ENCODE results near the gene FOXI1. TPM values are rescaled to one million over a fixed set of nuclear protein-coding genes. Genes with fewer than 3 reads are reported as not detected.

FOXI1 gene
- total RNA-seq, 1 experiment from 2014 or later, result 0.44 TPM

GRCh38 chr5:170082701-170083100 is 23.0 kb upstream of the FOXI1 start:
- no peaks in the 10 kb centered on the region for H3K9me3 ChIP-seq (ENCODE audit: control insufficient read depth, insufficient read depth, low read depth, low read length)
- POLR2A ChIA-PET, result no interaction called here
- DNase-seq (ENCODE audit: low read depth, low spot score) (no peak), ATAC-seq (no peak)
- no peak overlapping the region for H3K27ac ChIP-seq (ENCODE audit: low read length)
- H3K27me3 ChIP-seq (ENCODE audit: control insufficient read depth, insufficient read depth, low read length), result no peaks in the 10 kb centered on the region
- no peak overlapping the region for H3K4me3 ChIP-seq (ENCODE audit: low read depth in 2 of 2, low read length in 2 of 2)
- BruUV-seq (replicated peaks), result no TSS peak
- H3K36me3 ChIP-seq (ENCODE audit: control insufficient read depth, insufficient read depth, low read length), result no peaks in the 10 kb centered on the region
- TF ChIP-seq TCF7L2 (IDR thresholded peaks at IDR 0.05; ENCODE audit: low read depth, low read length) (no peak), REST (IDR thresholded peaks at IDR 0.05; ENCODE audit: insufficient read depth in 1 of 2, low read depth in 2 of 2, low read length in 1 of 2) (no peak), SIN3A (IDR thresholded peaks at IDR 0.05; ENCODE audit: borderline replicate concordance, insufficient read depth, low read depth, low read length) (no peak), CTCF (IDR thresholded peaks at IDR 0.05) (no peak), POLR2AphosphoS5 (IDR thresholded peaks at IDR 0.05; ENCODE audit: low read depth, low read length) (no peak)
- in situ Hi-C loops (cut with HindIII; ENCODE audit: low pct_unique_long_range_greater_than_20kb, low sequenced_read_pairs), result no loop called here
- CTCF ChIA-PET, result no interaction called here
- intact Hi-C loops (cut with micrococcal nuclease; ENCODE audit: unreplicated experiment), result no loop called here
- no peaks in the 10 kb centered on the region for H3K4me1 ChIP-seq (ENCODE audit: control insufficient read depth, insufficient read depth, low read length)

- Histone ChIP-seq H3K27me3 (ENCODE audit: control insufficient read depth, insufficient read depth, low read length) (no peaks in the 10 kb centered on the region), H3K4me1 (ENCODE audit: control insufficient read depth, insufficient read depth, low read length) (no peaks in the 10 kb centered on the region), H3K36me3 (ENCODE audit: control insufficient read depth, insufficient read depth, low read length) (no peaks in the 10 kb centered on the region), H3K9me3 (ENCODE audit: control insufficient read depth, insufficient read depth, low read depth, low read length) (no peaks in the 10 kb centered on the region), H3K4me3 (ENCODE audit: low read depth in 2 of 2, low read length in 2 of 2) (no peak overlapping the region), H3K27ac (ENCODE audit: low read length) (no peak overlapping the region)
- intact Hi-C loops (cut with micrococcal nuclease; ENCODE audit: unreplicated experiment), result no loop called here
- CTCF ChIA-PET, result no interaction called here
- ATAC-seq (no peak), DNase-seq (ENCODE audit: low read depth, low spot score) (no peak)
- POLR2A ChIA-PET, result no interaction called here
- in situ Hi-C loops (cut with HindIII; ENCODE audit: low pct_unique_long_range_greater_than_20kb, low sequenced_read_pairs), result no loop called here
- no peak for TF ChIP-seq SIN3A (IDR thresholded peaks at IDR 0.05; ENCODE audit: borderline replicate concordance, insufficient read depth, low read depth, low read length)
- TF ChIP-seq CTCF (IDR thresholded peaks at IDR 0.05), result no peak
- TF ChIP-seq TCF7L2 (IDR thresholded peaks at IDR 0.05; ENCODE audit: low read depth, low read length), result no peak
- no peak for TF ChIP-seq POLR2AphosphoS5 (IDR thresholded peaks at IDR 0.05; ENCODE audit: low read depth, low read length)
- no peak for TF ChIP-seq REST (IDR thresholded peaks at IDR 0.05; ENCODE audit: insufficient read depth in 1 of 2, low read depth in 2 of 2, low read length in 1 of 2)
- BruUV-seq (replicated peaks), result no TSS peak
These were observed 18.4 kb upstream of the FOXI1 start for GRCh38 chr5:170087168-170087817.

Measured in Panc1 (cell line).